ENCODE measurements around the gene OR5M8.

Gene OR5M8

DNA sequence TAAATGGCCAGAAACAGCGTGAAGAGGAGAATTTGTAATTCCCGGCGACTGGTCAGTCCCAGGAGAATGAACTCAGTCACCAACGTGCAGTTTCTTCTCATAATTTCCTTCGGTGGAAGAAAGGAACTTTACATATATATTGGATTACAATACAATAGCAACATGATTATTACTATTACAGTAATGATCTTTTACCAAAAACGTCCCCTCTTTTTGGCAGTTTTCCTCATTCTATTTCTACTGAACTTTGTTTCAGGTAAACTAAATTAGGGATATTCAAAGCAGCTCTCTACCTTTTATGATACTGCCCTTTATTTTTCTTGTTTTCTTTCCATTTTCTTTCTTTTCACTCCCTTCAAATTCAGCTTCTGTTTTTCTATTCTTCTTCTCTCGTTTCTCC lies at the start of gene OR5M8:
Gene OR5M8 (minus strand): TSS at position 101 of the 400 bp plus-strand sequence. CDS start 0 bp downstream, at position 101.
- DNase-seq (ENCODE audit: low read depth) = no peak

- no peak for DNase-seq (ENCODE audit: low read depth)
Measured at GRCh38 chr11:56533054-56533740, 42.0 kb upstream of the OR5M8 start.

DNA sequence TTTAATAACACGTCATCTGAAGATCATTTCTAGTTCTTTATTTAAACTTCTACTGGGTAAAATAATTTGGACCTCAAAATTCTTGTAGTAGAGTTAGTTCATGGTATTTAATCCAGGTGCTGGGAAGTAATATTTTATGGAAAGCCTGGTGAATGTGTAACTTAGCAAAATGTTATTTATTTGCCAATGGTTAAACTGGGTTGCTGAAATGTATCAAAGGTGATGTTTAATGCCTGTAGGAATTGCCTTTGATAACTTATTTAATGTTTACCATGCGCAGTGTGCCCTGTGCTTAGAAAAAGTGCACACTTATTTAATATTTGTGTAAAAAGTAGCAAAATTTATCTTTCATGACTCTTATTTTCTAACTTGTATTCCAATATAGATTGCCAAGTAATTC lies 40.7 kb upstream of the OR5M8 start:
- DNase-seq (ENCODE audit: low read depth) = no peak

GRCh38 chr11:56522008-56522407 lies 30.8 kb upstream of the OR5M8 start:
- no peak for DNase-seq (ENCODE audit: low read depth)

- no peak for DNase-seq (ENCODE audit: low read depth)
Measured at GRCh38 chr11:56513280-56513679, 22.1 kb upstream of the OR5M8 start.

GRCh38 chr11:56509439-56509838 lies 18.3 kb upstream of the OR5M8 start:
- DNase-seq (ENCODE audit: low read depth) = no peak

DNA sequence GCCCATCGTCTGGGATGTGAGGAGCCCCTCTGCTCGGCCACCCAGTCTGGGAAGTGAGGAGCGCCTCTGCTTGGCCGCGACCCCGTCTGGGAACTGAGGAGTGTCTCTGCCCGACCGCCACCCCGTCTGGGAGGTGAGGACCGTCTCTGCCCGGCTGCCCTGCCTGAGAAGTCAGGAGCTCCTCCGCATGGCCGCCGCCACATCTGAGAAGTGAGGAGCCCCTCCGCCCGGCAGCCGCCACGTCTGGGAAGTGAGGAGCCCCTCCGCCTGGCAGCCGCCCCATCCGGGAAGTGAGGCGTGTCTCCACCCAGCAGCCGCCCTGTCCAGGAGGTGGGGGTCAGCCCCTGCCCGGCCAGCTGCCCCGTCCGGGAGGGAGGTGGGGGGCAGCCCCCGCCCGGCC lies 5.8 kb upstream of the OR5M8 start:
- DNase-seq (ENCODE audit: low read depth) = no peak

DNA sequence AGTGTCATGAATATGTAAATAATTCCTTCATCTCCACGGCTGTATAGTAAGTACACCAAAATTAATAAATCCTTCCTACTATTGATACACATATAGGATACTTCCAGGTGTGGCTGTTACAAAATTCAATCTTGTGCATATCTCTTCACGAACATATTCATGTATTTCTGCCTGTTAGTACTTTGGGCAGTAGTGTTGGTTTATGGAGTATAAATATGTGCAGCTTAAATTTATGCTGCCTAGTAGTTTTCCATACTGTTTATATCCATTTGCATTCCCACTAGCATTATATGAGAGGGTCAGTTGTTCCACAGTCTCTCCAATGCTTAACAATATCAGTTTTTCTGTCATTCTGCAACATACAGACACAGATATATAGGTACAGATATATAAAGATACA lies 3.9 kb upstream of the OR5M8 start:
- no peak for DNase-seq (ENCODE audit: low read depth)

DNA sequence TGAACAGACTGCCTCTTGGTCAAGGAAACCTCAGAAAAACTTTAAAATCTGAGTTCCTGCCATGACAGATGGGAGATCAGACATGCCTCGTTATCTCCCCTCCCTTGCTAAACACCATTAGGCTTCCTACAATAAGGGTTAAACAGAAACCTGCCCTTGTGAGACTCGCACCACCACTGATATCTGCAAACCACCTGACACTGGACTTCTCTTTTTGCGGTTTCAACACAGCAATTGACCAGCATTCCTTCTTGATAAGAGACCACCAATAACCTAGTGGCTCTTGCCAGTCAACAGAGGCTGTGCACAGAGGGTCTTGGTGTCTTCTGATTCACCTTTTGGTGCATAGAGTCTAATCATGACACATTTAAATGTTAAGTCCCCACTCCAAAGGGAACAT lies 4.4 kb downstream of the OR5M8 start:
- DNase-seq (ENCODE audit: low read depth) = no peak

GRCh38 chr11:56474729-56475235 lies 16.4 kb downstream of the OR5M8 start:
- no peak for DNase-seq (ENCODE audit: low read depth)

GRCh38 chr11:56473252-56473651 lies 17.9 kb downstream of the OR5M8 start, which contains the start of gene OR5M3:
OR5M3 (minus strand) TSS chr11:56473352; CDS start chr11:56470497, 2,855 bp downstream.
- DNase-seq (ENCODE audit: low read depth) = no peak

GRCh38 chr11:56457076-56457475 lies 34.1 kb downstream of the OR5M8 start:
- DNase-seq (ENCODE audit: low read depth) = no peak

DNA sequence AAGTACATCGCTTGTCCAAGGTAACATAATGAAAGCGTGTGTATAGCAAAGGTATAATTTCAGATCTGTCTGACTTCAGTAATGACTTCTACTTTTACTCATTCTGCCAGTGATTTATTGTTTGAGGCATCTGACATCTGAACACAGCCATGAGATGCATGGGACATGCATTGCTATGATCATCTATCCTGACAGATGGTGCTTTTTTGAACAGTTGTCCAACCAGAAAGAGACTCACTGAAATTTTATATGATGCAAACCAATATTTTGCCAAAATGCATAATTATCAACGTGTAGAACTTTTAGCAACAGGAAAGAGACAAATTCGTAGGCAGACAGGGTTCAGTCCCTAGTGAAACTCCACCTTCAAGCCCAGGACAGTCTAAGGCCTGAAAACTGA lies 37.6 kb downstream of the OR5M8 start:
- DNase-seq (ENCODE audit: low read depth) = no peak

Measured in activated T-cell treated with anti-CD3 and anti-CD28 coated beads for 48 hours (primary cell).